Kidney capillary endothelial cell (primary cell): ENCODE measurements around the gene NEDD4L.

Experiments
- DNase-seq: peaks from one replicate; pipeline ENCODE4 v3.0.0-alpha.2; 2018; ENCODE audit warnings: low spot score

NEDD4L gene

GRCh38 chr18:58118536-58118935, 74.5 kb downstream of the NEDD4L start:
- no peak for DNase-seq

- no peak for DNase-seq
Observed at GRCh38 chr18:58119819-58120218, 75.8 kb downstream of the NEDD4L start.

GRCh38 chr18:58124475-58124874, 80.4 kb downstream of the NEDD4L start:
- DNase-seq, result no peak

- no peak for DNase-seq
Observed at GRCh38 chr18:58125183-58125582, 81.2 kb downstream of the NEDD4L start.

- DNase-seq, result no peak
Observed at GRCh38 chr18:58125756-58126155, 81.7 kb downstream of the NEDD4L start.

- DNase-seq, result no peak
Observed at GRCh38 chr18:58128381-58129374, 84.7 kb downstream of the NEDD4L start.

- no peak for DNase-seq
Observed at GRCh38 chr18:58132595-58133261, 88.7 kb downstream of the NEDD4L start.

- DNase-seq, result no peak
Observed at GRCh38 chr18:58135183-58135641, 91.2 kb downstream of the NEDD4L start.

- DNase-seq, result peak; percentile 77
Observed at GRCh38 chr18:58135701-58136331, 91.8 kb downstream of the NEDD4L start.

- DNase-seq, result no peak
Observed at GRCh38 chr18:58136879-58137278, 92.9 kb downstream of the NEDD4L start.

- DNase-seq, result no peak
Observed at GRCh38 chr18:58139459-58140386, 95.7 kb downstream of the NEDD4L start.

- no peak for DNase-seq
Observed at GRCh38 chr18:58140387-58141325, 96.6 kb downstream of the NEDD4L start.

GRCh38 chr18:58143386-58143785, 99.4 kb downstream of the NEDD4L start:
- no peak for DNase-seq

GRCh38 chr18:58144106-58144505, 100.1 kb downstream of the NEDD4L start:
- DNase-seq, result no peak

GRCh38 chr18:58144671-58145285, 100.8 kb downstream of the NEDD4L start:
- DNase-seq, result no peak

- DNase-seq, result no peak
Observed at GRCh38 chr18:58146099-58146498, 102.1 kb downstream of the NEDD4L start.

GRCh38 chr18:58148954-58149471, 105.0 kb downstream of the NEDD4L start:
- DNase-seq, result no peak

- DNase-seq, result no peak
Observed at GRCh38 chr18:58150772-58151171, 106.7 kb downstream of the NEDD4L start.

GRCh38 chr18:58152216-58152615, 108.2 kb downstream of the NEDD4L start:
- no peak for DNase-seq

GRCh38 chr18:58152891-58153290, 108.9 kb downstream of the NEDD4L start:
- no peak for DNase-seq
